HCT116 (cell line): ENCODE data around the gene GALK2. TPM values are rescaled to one million over a fixed set of nuclear protein-coding genes. Genes with fewer than 3 reads are reported as not detected.

Experiments
- ATAC-seq: fragments of 200-7000 bp; cut with Tn5 transposase; 2 replicates; pipeline ENCODE4 v1.9.1; 2020; ENCODE audit warnings: mild to moderate bottlenecking, moderate library complexity
- BruUV-seq: library from RNA; stranded (reverse); fragments of 400-500 nt; replicated peaks from 2 replicates; lab custom pipeline; 2021; lab: Mats Ljungman, UMichigan
- CTCF ChIA-PET: fragments of 300-600 bp; sonication (Branson Sonifier 250); formaldehyde crosslinking; loops from one replicate; lab custom pipeline; 2021; ENCODE audit warnings: antibody characterized with exemption; lab: Charles Lee
- POLR2A ChIA-PET: fragments of 300-600, 350-600 bp; sonication (Branson Sonifier 250); formaldehyde crosslinking; loops from one replicate; lab custom pipeline; 2021; ENCODE audit warnings: antibody characterized with exemption; lab: Charles Lee
- RAD21 ChIA-PET, 2 experiments: fragments of 300-600 bp; sonication (Branson Sonifier 250); formaldehyde crosslinking; loops; one replicate each; lab custom pipeline; 2023; ENCODE audit warnings: low total read pairs in 2 of 2; ENCODE audit not compliant: uncharacterized antibody in 2 of 2, unreplicated experiment in 2 of 2, low non-redundant PET in 1 of 2; lab: Charles Lee
- DNase-seq: peaks from one replicate; pipeline ENCODE4 v3.0.0-alpha.2; 2010; ENCODE audit warnings: low read depth, low spot score
- H2AFZ ChIP-seq: fragments of 200-600 bp; shearing (Covaris generic), sonication (generic); 2 replicates; pipeline ENCODE4 v1.6.1; 2017; ENCODE audit warnings: low read depth, mixed run types, mixed read lengths, antibody characterized with exemption, low read length; ENCODE audit not compliant: poor library complexity, severe bottlenecking
- H3K27ac ChIP-seq: 2 replicates; pipeline ENCODE4 v1.5.1; 2012; ENCODE audit warnings: low read depth, low read length
- H3K27me3 ChIP-seq: fragments of 200-600 bp; sonication (generic); 2 replicates; pipeline ENCODE4 v1.6.1; 2016; ENCODE audit warnings: mixed run types, low read length, mixed read lengths; ENCODE audit not compliant: insufficient read depth
- H3K36me3 ChIP-seq, 2 experiments: fragments of 200-500 bp in 1 of 2; fragments of 200-600 bp in 1 of 2; sonication (Bioruptor generic) in 1 of 2; sonication (generic) in 1 of 2; 2 replicates each; pipeline versions ENCODE4 v1.5.1 to v1.6.1; 2014 to 2016; ENCODE audit warnings: low read length in 2 of 2, inconsistent platforms in 1 of 2, mixed read lengths in 1 of 2, mixed run types in 1 of 2; ENCODE audit not compliant: insufficient read depth in 2 of 2, control insufficient read depth in 1 of 2
- H3K4me1 ChIP-seq, 2 experiments: fragments of 200-600 bp in 1 of 2; sonication (generic) in 1 of 2; 2 replicates each; pipeline versions ENCODE4 v1.5.1 to v1.6.1; 2012 to 2017; ENCODE audit warnings: low read length in 2 of 2, inconsistent platforms in 1 of 2, mild to moderate bottlenecking in 1 of 2, mixed read lengths in 1 of 2, mixed run types in 1 of 2, moderate library complexity in 1 of 2; ENCODE audit not compliant: insufficient read depth in 2 of 2, control insufficient read depth in 1 of 2
- H3K4me2 ChIP-seq: fragments of 200-600 bp; sonication (generic); 2 replicates; pipeline ENCODE4 v1.6.1; 2017; ENCODE audit warnings: mixed run types, low read length, mixed read lengths
- H3K4me3 ChIP-seq, 2 experiments: fragments of 200-600 bp in 1 of 2; sonication (generic) in 1 of 2; replicated peaks in 1 of 2; 2 replicates each; pipeline ENCODE4 v1.5.1; 2011 to 2016; ENCODE audit warnings: low read length in 2 of 2, control low read depth in 1 of 2, low read depth in 1 of 2, mild to moderate bottlenecking in 1 of 2, mixed read lengths in 1 of 2, mixed run types in 1 of 2
- H3K79me2 ChIP-seq: fragments of 200-600 bp; sonication (generic); 2 replicates; pipeline ENCODE4 v1.6.1; 2017; ENCODE audit warnings: mild to moderate bottlenecking, mixed run types, low read length, moderate library complexity, mixed read lengths; ENCODE audit not compliant: insufficient read depth
- H3K9ac ChIP-seq: fragments of 200-600 bp; sonication (generic); 2 replicates; pipeline ENCODE4 v1.6.1; 2016; ENCODE audit warnings: low read length, mixed read lengths
- H3K9me2 ChIP-seq: fragments of 200-600 bp; sonication (generic), shearing (Covaris generic); 2 replicates; pipeline ENCODE4 v1.6.1; 2017; ENCODE audit warnings: mixed run types, mild to moderate bottlenecking, moderate library complexity; ENCODE audit not compliant: insufficient read depth
- H3K9me3 ChIP-seq, 2 experiments: fragments of 200-500 bp in 1 of 2; fragments of 200-600 bp in 1 of 2; sonication (Bioruptor generic) in 1 of 2; sonication (generic) in 1 of 2; 2 replicates each; pipeline ENCODE4 v1.6.1; 2014 to 2017; ENCODE audit warnings: low read length in 2 of 2, mixed read lengths in 2 of 2, inconsistent platforms in 1 of 2, low read depth in 1 of 2, mild to moderate bottlenecking in 1 of 2, mixed run types in 1 of 2, moderate library complexity in 1 of 2; ENCODE audit not compliant: control insufficient read depth in 1 of 2, insufficient read depth in 1 of 2
- H4K20me1 ChIP-seq: fragments of 200-600 bp; sonication (generic), shearing (Covaris generic); 2 replicates; pipeline ENCODE4 v1.6.1; 2017; ENCODE audit warnings: mixed run types, mild to moderate bottlenecking, moderate library complexity; ENCODE audit not compliant: insufficient read depth
- ATF3 ChIP-seq: IDR thresholded peaks from 2 replicates; pipeline ENCODE4 v1.6.1; 2012
- CBX3 ChIP-seq: IDR thresholded peaks from 2 replicates; pipeline ENCODE4 v1.6.1; 2012; ENCODE audit warnings: low read depth
- CEBPB ChIP-seq: IDR thresholded peaks from 2 replicates; pipeline ENCODE4 v1.6.1; 2012; ENCODE audit warnings: low read depth
- CTCF ChIP-seq, 3 experiments: fragments of 200-600 bp in 1 of 3; sonication (generic) in 1 of 3; IDR thresholded peaks in 2 of 3; conservative IDR thresholded peaks in 1 of 3; 2 replicates each; pipeline ENCODE4 v1.5.1; 2012 to 2017; ENCODE audit warnings: low read depth in 2 of 3, low read length in 2 of 3, antibody characterized with exemption in 1 of 3, borderline replicate concordance in 1 of 3, control low read depth in 1 of 3, mild to moderate bottlenecking in 1 of 3, mixed read lengths in 1 of 3, mixed run types in 1 of 3, moderate library complexity in 1 of 3; ENCODE audit not compliant: insufficient read depth in 1 of 3
- EGR1 ChIP-seq: IDR thresholded peaks from 2 replicates; pipeline ENCODE4 v1.6.1; 2012; ENCODE audit warnings: low read depth
- ELF1 ChIP-seq: IDR thresholded peaks from 2 replicates; pipeline ENCODE4 v1.6.1; 2012; ENCODE audit warnings: low read depth, borderline replicate concordance
- EZH2 ChIP-seq: fragments of 200-600 bp; sonication (generic); IDR thresholded peaks from 2 replicates; pipeline ENCODE4 v1.6.1; 2017; ENCODE audit warnings: antibody characterized with exemption, mixed run types
- EZH2phosphoT487 ChIP-seq: fragments of 200-600 bp; IDR thresholded peaks from 2 replicates; pipeline ENCODE4 v1.6.1; 2018; ENCODE audit warnings: antibody characterized with exemption, borderline replicate concordance
- JUND ChIP-seq: IDR thresholded peaks from 2 replicates; pipeline ENCODE4 v1.6.1; 2012
- MAX ChIP-seq: IDR thresholded peaks from 2 replicates; pipeline ENCODE4 v1.6.1; 2012
- POLR2A ChIP-seq: IDR thresholded peaks from 2 replicates; pipeline ENCODE4 v1.7.0; 2011; ENCODE audit warnings: borderline replicate concordance; ENCODE audit not compliant: insufficient read depth, insufficient read length; ENCODE audit errors: extremely low read depth
- POLR2AphosphoS5 ChIP-seq: IDR thresholded peaks from 2 replicates; pipeline ENCODE4 v1.6.1; 2011; ENCODE audit warnings: mild to moderate bottlenecking, low read depth, low read length, moderate library complexity
- RAD21 ChIP-seq: IDR thresholded peaks from 2 replicates; pipeline ENCODE4 v1.6.1; 2012; ENCODE audit warnings: low read depth, mild to moderate bottlenecking
- SIN3A ChIP-seq: IDR thresholded peaks from 2 replicates; pipeline ENCODE4 v1.6.1; 2012; ENCODE audit warnings: low read depth
- SP1 ChIP-seq: IDR thresholded peaks from 2 replicates; pipeline ENCODE4 v1.6.1; 2012; ENCODE audit warnings: low read depth
- SRF ChIP-seq: IDR thresholded peaks from 2 replicates; pipeline ENCODE4 v1.6.1; 2012; ENCODE audit warnings: low read depth
- TCF7L2 ChIP-seq: IDR thresholded peaks from 2 replicates; pipeline ENCODE4 v1.7.0; 2011; ENCODE audit warnings: borderline replicate concordance, inconsistent platforms; ENCODE audit not compliant: insufficient read depth, insufficient read length; ENCODE audit errors: extremely low read depth
- YY1 ChIP-seq: IDR thresholded peaks from 2 replicates; pipeline ENCODE4 v1.6.1; 2011; ENCODE audit warnings: low read length, low read depth, moderate library complexity, mild to moderate bottlenecking; ENCODE audit not compliant: insufficient replicate concordance; ENCODE audit errors: extremely low read depth
- ZBTB33 ChIP-seq: IDR thresholded peaks from 2 replicates; pipeline ENCODE4 v1.6.1; 2011; ENCODE audit warnings: mild to moderate bottlenecking, low read length, moderate library complexity; ENCODE audit not compliant: insufficient replicate concordance; ENCODE audit errors: extremely low read depth
- ZNF274 ChIP-seq: fragments of 200-500 bp; sonication (Bioruptor generic); IDR thresholded peaks from 2 replicates; pipeline ENCODE4 v1.6.1; 2014; ENCODE audit warnings: mild to moderate bottlenecking, low read depth, low read length, inconsistent platforms
- intact Hi-C: fragments of 100-400 bp; cut with micrococcal nuclease; formaldehyde crosslinking; loops from 2 replicates; pipeline ENCODE4 v1.10.0; 2022
- total RNA-seq: library from RNA; stranded (reverse); gene quantifications from one replicate; pipeline ENCODE4 v1.2.1, GENCODE V29; 2021; ENCODE audit not compliant: unreplicated experiment

GALK2 gene
- total RNA-seq, 1 experiment from 2014 or later = 18.7 TPM

- no peak for DNase-seq
- no TSS peak for BruUV-seq
Measured at GRCh38 chr15:49303003-49303402, 133.0 kb downstream of the GALK2 start.

More at GRCh38 chr15:49303003-49303402, 133.0 kb downstream of the GALK2 start:
- intact Hi-C loops = no loop called here
- Histone ChIP-seq H3K27me3 (no peaks in the 10 kb centered on the region), H3K79me2 (no peaks in the 10 kb centered on the region), H2AFZ (no peak overlapping the region), H3K9me2 (no peaks in the 10 kb centered on the region), H3K4me2 (no peak overlapping the region)
- RAD21 ChIA-PET = no interaction called here
- TF ChIP-seq ELF1 = no peak
- no peak for TF ChIP-seq MAX
- TF ChIP-seq JUND = no peak
- no peak for TF ChIP-seq CBX3
- TF ChIP-seq YY1 = no peak
- TF ChIP-seq TCF7L2 = no peak
- no peak for TF ChIP-seq POLR2A
- TF ChIP-seq CTCF (IDR thresholded peaks at IDR 0.05 in 2 of 3, conservative IDR thresholded peaks at IDR 0.05 in 1 of 3; ENCODE audit: borderline replicate concordance in 1 of 3, insufficient read depth in 1 of 3, low read depth in 2 of 3, low read length in 2 of 3) = no peak
- no peak for TF ChIP-seq RAD21
- TF ChIP-seq ZNF274 = no peak
- no peak for TF ChIP-seq SRF
- TF ChIP-seq EGR1 = no peak
- TF ChIP-seq ZBTB33 = no peak
- TF ChIP-seq CEBPB = no peak
- TF ChIP-seq SIN3A = no peak
- no peak for TF ChIP-seq ATF3
- no peak for TF ChIP-seq SP1
- no peak for TF ChIP-seq EZH2phosphoT487
- no peak for TF ChIP-seq EZH2
- no peak for TF ChIP-seq POLR2AphosphoS5
- TF ChIP-seq, all 23 proteins: peak for 0
- no peak overlapping the region for H3K9ac ChIP-seq
- ChIA-PET POLR2A (no interaction called here), CTCF (no interaction called here)
- H3K9me3 ChIP-seq = no peaks in the 10 kb centered on the region
- no peak overlapping the region for H3K27ac ChIP-seq
- no peaks in the 10 kb centered on the region for H4K20me1 ChIP-seq
- no peak overlapping the region for H3K4me3 ChIP-seq
- no peaks in the 10 kb centered on the region; a peak in 1 of 4 replicates for H3K36me3 ChIP-seq
- no peaks in the 10 kb centered on the region for H3K4me1 ChIP-seq
- ATAC-seq = no peak
